PC-9 (cell line): ENCODE data around the gene ERCC5. TPM values are rescaled to one million over a fixed set of nuclear protein-coding genes. Genes with fewer than 3 reads are reported as not detected.

ENCODE experiments used
- BruUV-seq: library from RNA; stranded (reverse); fragments of 400-500 nt; replicated peaks from 2 replicates; lab custom pipeline; 2021; lab: Mats Ljungman, UMichigan
- CTCF ChIA-PET: fragments of 300-600 bp; sonication (Branson Sonifier 250); formaldehyde crosslinking; loops from one replicate; lab custom pipeline; 2022; ENCODE audit warnings: antibody characterized with exemption; lab: Charles Lee
- POLR2A ChIA-PET: fragments of 300-600 bp; sonication (Branson Sonifier 250); formaldehyde crosslinking; loops from one replicate; lab custom pipeline; 2022; ENCODE audit warnings: antibody characterized with exemption; ENCODE audit not compliant: unreplicated experiment; lab: Charles Lee
- DNase-seq, 2 experiments: peaks; one replicate each; pipeline versions ENCODE4 v3.0.0 to v3.0.0-alpha.2; 2015 to 2022; ENCODE audit warnings: mixed read lengths in 1 of 2
- H2AFZ ChIP-seq: fragments of 200-600 bp; sonication (generic); 2 replicates; pipeline ENCODE4 v1.8.1; 2017; ENCODE audit warnings: antibody characterized with exemption
- H3F3A ChIP-seq: fragments of 200-600 bp; sonication (generic); 2 replicates; pipeline ENCODE4 v1.8.1; 2017; ENCODE audit warnings: antibody characterized with exemption, mild to moderate bottlenecking, low read depth; ENCODE audit not compliant: insufficient read depth
- H3K27ac ChIP-seq: fragments of 200-600 bp; sonication (generic); 2 replicates; pipeline ENCODE4 v1.6.1; 2016; ENCODE audit warnings: mixed run types
- H3K27me3 ChIP-seq: fragments of 200-600 bp; sonication (generic); 2 replicates; pipeline ENCODE4 v1.6.1; 2016; ENCODE audit warnings: low read depth, mixed run types; ENCODE audit not compliant: insufficient read depth
- H3K36me3 ChIP-seq: fragments of 200-600 bp; sonication (generic); 2 replicates; pipeline ENCODE4 v1.6.1; 2016; ENCODE audit warnings: low read depth, mixed run types
- H3K4me1 ChIP-seq: fragments of 200-600 bp; sonication (generic); replicated peaks from 2 replicates; pipeline ENCODE4 v1.6.1; 2016; ENCODE audit warnings: mixed run types; ENCODE audit not compliant: insufficient read depth
- H3K4me2 ChIP-seq: fragments of 200-600 bp; sonication (generic); 2 replicates; pipeline ENCODE4 v1.6.1; 2017; ENCODE audit warnings: mixed run types
- H3K4me3 ChIP-seq: fragments of 200-600 bp; sonication (generic); 2 replicates; pipeline ENCODE4 v1.6.1; 2016; ENCODE audit warnings: mixed run types
- H3K79me2 ChIP-seq: fragments of 200-600 bp; sonication (generic); 2 replicates; pipeline ENCODE4 v1.6.1; 2017; ENCODE audit warnings: low read depth, mixed run types
- H3K9me2 ChIP-seq: fragments of 200-600 bp; sonication (generic); 2 replicates; pipeline ENCODE4 v1.8.1; 2017; ENCODE audit warnings: mild to moderate bottlenecking; ENCODE audit not compliant: insufficient read depth
- H3K9me3 ChIP-seq: fragments of 200-600 bp; sonication (generic); 2 replicates; pipeline ENCODE4 v1.8.1; 2016; ENCODE audit warnings: low read depth; ENCODE audit not compliant: insufficient read depth
- H4K20me1 ChIP-seq: fragments of 200-600 bp; sonication (generic); 2 replicates; pipeline ENCODE4 v1.8.1; 2017; ENCODE audit not compliant: insufficient read depth
- CTCF ChIP-seq: fragments of 200-600 bp; sonication (generic); conservative IDR thresholded peaks from 2 replicates; pipeline ENCODE4 v1.6.1; 2017; ENCODE audit warnings: mixed run types, antibody characterized with exemption, mild to moderate bottlenecking, moderate library complexity
- EZH2 ChIP-seq: fragments of 200-600 bp; sonication (generic); IDR thresholded peaks from 2 replicates; pipeline ENCODE4 v1.8.0; 2017; ENCODE audit warnings: antibody characterized with exemption, low read depth
- intact Hi-C: fragments of 100-400 bp; cut with micrococcal nuclease; formaldehyde crosslinking; loops from one replicate; pipeline ENCODE4 v1.10.0; 2022; ENCODE audit not compliant: unreplicated experiment
- total RNA-seq: library from RNA; stranded (reverse); gene quantifications from 2 replicates; pipeline ENCODE4 v1.2.3, GENCODE V29; 2021

Gene ERCC5
- total RNA-seq, 1 experiment from 2014 or later, result 33.9 TPM

GRCh38 chr13:102814793-102815192 lies 31.0 kb upstream of the ERCC5 start:
- intact Hi-C loops, result no loop called here
- CTCF ChIA-PET, result no interaction called here
- no peak overlapping the region for H2AFZ ChIP-seq
- no peaks in the 10 kb centered on the region; the same call in 1 of the 2 replicates for H3F3A ChIP-seq
- TF ChIP-seq CTCF, result no peak
- no peak for TF ChIP-seq EZH2
- no peaks in the 10 kb centered on the region for H3K4me1 ChIP-seq
- no peaks in the 10 kb centered on the region for H3K9me2 ChIP-seq
- H4K20me1 ChIP-seq, result no peaks in the 10 kb centered on the region
- POLR2A ChIA-PET, result no interaction called here
- no peaks in the 10 kb centered on the region; the same call in 1 of the 2 replicates for H3K9me3 ChIP-seq
- peaks cover 15% of the 10 kb centered on the region; the same call in 1 of the 2 replicates for H3K36me3 ChIP-seq
- H3K27me3 ChIP-seq, result no peaks in the 10 kb centered on the region
- no peaks in the 10 kb centered on the region; the same call in 1 of the 2 replicates for H3K79me2 ChIP-seq
- H3K4me3 ChIP-seq, result no peak overlapping the region
- H3K27ac ChIP-seq, result no peak overlapping the region
- no peak for DNase-seq
- H3K4me2 ChIP-seq, result no peak overlapping the region
- BruUV-seq, result no TSS peak

- H4K20me1 ChIP-seq, result 0 out of 2 replicates have a peak, but pooled peaks cover 4% of the 10 kb centered on the region
- intact Hi-C loops, result no loop called here
- no peaks in the 10 kb centered on the region; the same call in 1 of the 2 replicates for H3F3A ChIP-seq
- H3K4me2 ChIP-seq, result no peak overlapping the region
- ChIA-PET CTCF (no interaction called here), POLR2A (no interaction called here)
- peaks cover 15% of the 10 kb centered on the region; the same call in 1 of the 2 replicates for H3K36me3 ChIP-seq
- H3K4me3 ChIP-seq, result no peak overlapping the region
- no peak overlapping the region for H2AFZ ChIP-seq
- BruUV-seq, result no TSS peak
- no peak for TF ChIP-seq CTCF
- no peak for TF ChIP-seq EZH2
- no peaks in the 10 kb centered on the region; the same call in 1 of the 2 replicates for H3K9me3 ChIP-seq
- no peaks in the 10 kb centered on the region for H3K27me3 ChIP-seq
- DNase-seq, result no peak
- H3K4me1 ChIP-seq, result no peaks in the 10 kb centered on the region
- H3K79me2 ChIP-seq, result no peaks in the 10 kb centered on the region; the same call in 1 of the 2 replicates
- H3K9me2 ChIP-seq, result no peaks in the 10 kb centered on the region
- H3K27ac ChIP-seq, result no peak overlapping the region
Observed at GRCh38 chr13:102815788-102816187, 30.0 kb upstream of the ERCC5 start.

GRCh38 chr13:102816708-102817107 lies 29.1 kb upstream of the ERCC5 start:
- CTCF ChIA-PET, result no interaction called here
- Histone ChIP-seq H4K20me1 (0 out of 2 replicates have a peak, but pooled peaks cover 4% of the 10 kb centered on the region), H3K27me3 (no peaks in the 10 kb centered on the region), H2AFZ (no peak overlapping the region), H3K36me3 (0 out of 2 replicates have a peak, but pooled peaks cover 10% of the 10 kb centered on the region), H3K9me3 (no peaks in the 10 kb centered on the region), H3K27ac (no peak overlapping the region), H3K4me3 (no peak overlapping the region), H3K79me2 (no peaks in the 10 kb centered on the region; the same call in 1 of the 2 replicates), H3K4me2 (no peak overlapping the region), H3F3A (no peaks in the 10 kb centered on the region), H3K9me2 (no peaks in the 10 kb centered on the region), H3K4me1 (no peaks in the 10 kb centered on the region)
- no peak for DNase-seq
- intact Hi-C loops, result no loop called here
- BruUV-seq, result no TSS peak
- TF ChIP-seq EZH2, result no peak
- TF ChIP-seq CTCF, result no peak
- POLR2A ChIA-PET, result no interaction called here
